NCI-H1930 (cell line): Measurements from ENCODE around the gene FOXJ1.

Source experiments
- DNase-seq, 2 experiments: peaks; one replicate each; lab custom pipeline; 2025; lab: John Stamatoyannopoulos, UW

The FOXJ1 gene

GRCh38 chr17:76160896-76161528 lies 20.0 kb upstream of the FOXJ1 start:
- no peak for DNase-seq

- no peak for DNase-seq
These were observed 18.1 kb upstream of the FOXJ1 start for GRCh38 chr17:76159157-76159556.

GRCh38 chr17:76157759-76158158 lies 16.7 kb upstream of the FOXJ1 start:
- DNase-seq = no peak

GRCh38 chr17:76156662-76156991 lies 15.6 kb upstream of the FOXJ1 start:
- DNase-seq = no peak

- no peak for DNase-seq
These were observed 15.1 kb upstream of the FOXJ1 start for GRCh38 chr17:76155988-76156661.

GRCh38 chr17:76154936-76155845 lies 14.1 kb upstream of the FOXJ1 start:
- no peak for DNase-seq

- DNase-seq = no peak
These were observed 13.2 kb upstream of the FOXJ1 start for GRCh38 chr17:76154292-76154691.

- no peak for DNase-seq
These were observed 12.6 kb upstream of the FOXJ1 start for GRCh38 chr17:76153640-76154039.

GRCh38 chr17:76153202-76153601 lies 12.2 kb upstream of the FOXJ1 start:
- DNase-seq = no peak

GRCh38 chr17:76152591-76152990 lies 11.5 kb upstream of the FOXJ1 start:
- DNase-seq = no peak

- no peak for DNase-seq
These were observed 10.9 kb upstream of the FOXJ1 start for GRCh38 chr17:76151896-76152454.

- no peak for DNase-seq
These were observed 9.9 kb upstream of the FOXJ1 start for GRCh38 chr17:76150712-76151622.

- DNase-seq = no peak
These were observed 8.2 kb upstream of the FOXJ1 start for GRCh38 chr17:76149214-76149613.

- no peak for DNase-seq
These were observed 6.9 kb upstream of the FOXJ1 start for GRCh38 chr17:76148015-76148326.

GRCh38 chr17:76147211-76148014 lies 6.4 kb upstream of the FOXJ1 start:
- no peak for DNase-seq

- no peak for DNase-seq
These were observed 5.2 kb upstream of the FOXJ1 start for GRCh38 chr17:76146053-76146851.

GRCh38 chr17:76145231-76146052 lies 4.4 kb upstream of the FOXJ1 start:
- DNase-seq = no peak

- no peak for DNase-seq
These were observed 1.6 kb upstream of the FOXJ1 start for GRCh38 chr17:76142585-76143041.

- DNase-seq = no peak
These were observed 1.1 kb upstream of the FOXJ1 start for GRCh38 chr17:76142039-76142584.
